Bronchial smooth muscle cell (primary cell): ENCODE results near the gene MAN2A1. TPM values are rescaled to one million over a fixed set of nuclear protein-coding genes. Genes with fewer than 3 reads are reported as not detected.

Experiments
- total RNA-seq: library from RNA; depleted of rRNA; stranded (reverse); fragments of >200 nt; gene quantifications from 2 replicates; pipeline ENCODE4 v1.2.1, GENCODE V29; 2014

The MAN2A1 gene
- total RNA-seq, result 23.6 and 50.4 TPM in 2 replicates

DNA sequence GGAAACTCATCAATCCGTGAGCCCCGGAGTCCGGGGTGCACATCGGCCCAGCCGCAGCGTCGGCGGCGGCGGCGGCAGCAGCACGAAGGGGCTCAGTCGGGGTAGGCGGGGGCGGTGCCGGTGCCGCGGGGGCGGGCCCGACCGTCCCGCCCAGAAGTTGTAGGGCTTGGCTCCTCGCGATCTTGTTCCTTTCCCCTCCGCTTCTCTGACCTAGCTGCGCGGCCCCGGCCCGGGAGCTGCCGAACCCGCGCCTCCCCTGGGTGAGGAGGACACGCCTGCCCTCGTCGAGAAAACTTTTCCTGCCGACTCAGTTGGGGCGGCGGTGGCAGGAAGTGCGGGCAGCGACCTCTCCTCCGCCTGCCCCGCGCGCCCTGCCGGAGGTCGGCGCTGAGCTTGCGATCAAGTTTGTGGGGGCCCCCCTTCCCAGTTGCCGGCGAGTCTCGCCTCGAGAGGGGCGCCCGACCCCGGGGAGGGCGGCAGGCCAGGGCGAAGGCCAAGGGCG, at the start of gene MAN2A1:
Gene MAN2A1 (plus strand): TSS at position 188 of the 502 bp plus-strand sequence. CDS start 491 bp downstream, outside the sequence.

